Testis (tissue), 2 donors: Measurements from ENCODE around the gene EVPL.

Experiments
- POLR2A ChIP-seq: fragments of 450-650 bp; IDR thresholded peaks from one replicate; pipeline ENCODE4 v1.6.1; 2017; ENCODE audit warnings: antibody characterized with exemption, mild to moderate bottlenecking, moderate library complexity
- TF ChIP-seq, protein P1 (sequence below), 3 experiments: fragments of 450-650 bp in 2 of 3; fragments of 200-600 bp in 1 of 3; sonication (generic) in 1 of 3; IDR thresholded peaks; one replicate each; pipeline ENCODE4 v1.5.1; 2016 to 2019; ENCODE audit warnings: antibody characterized with exemption in 3 of 3, mild to moderate bottlenecking in 2 of 3, moderate library complexity in 1 of 3

DNA sequence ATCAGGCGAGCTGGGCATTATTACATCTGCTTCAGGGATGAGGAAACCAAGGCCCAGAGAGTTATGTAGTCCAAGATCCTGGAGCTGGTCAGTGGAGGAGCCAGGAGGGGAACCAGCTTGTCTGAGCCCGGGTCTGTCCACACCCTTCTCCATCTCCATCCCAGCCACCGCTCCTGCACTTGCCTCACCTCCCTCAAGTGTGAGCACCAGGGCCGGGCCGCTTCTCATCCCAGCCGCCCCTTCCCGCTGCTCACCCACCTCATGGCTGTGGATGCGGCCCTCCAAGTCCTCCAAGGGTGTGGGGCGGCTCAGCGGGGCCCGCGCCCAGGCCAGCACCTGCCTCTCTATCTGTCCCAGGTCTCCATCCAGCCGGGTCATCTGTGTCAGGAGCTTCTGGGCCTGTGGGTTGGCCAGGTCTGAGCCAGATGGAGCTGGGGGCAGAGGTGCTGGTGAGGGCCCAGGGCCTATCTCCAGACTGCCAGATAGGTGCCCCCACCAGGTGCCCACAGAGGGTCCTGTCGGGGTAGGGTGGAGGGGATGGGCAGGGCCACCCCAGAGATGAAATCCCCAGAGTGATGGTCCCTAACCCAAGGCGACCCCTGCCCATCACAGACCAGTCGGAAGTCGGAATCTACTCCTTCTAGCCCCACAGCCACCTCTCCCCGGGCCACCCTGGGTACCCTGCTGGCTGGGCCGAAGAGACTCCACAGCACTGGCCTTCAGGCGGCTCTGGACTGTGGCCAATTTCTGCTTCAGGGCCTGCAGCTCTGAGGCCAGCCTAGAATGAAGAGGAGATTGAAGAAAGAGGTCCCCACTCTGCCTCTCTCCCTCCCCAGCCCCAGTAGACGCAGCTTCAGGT lies 9.4 kb downstream of the EVPL start:
- TF ChIP-seq POLR2A: no peak
- TF ChIP-seq, protein P1, sequence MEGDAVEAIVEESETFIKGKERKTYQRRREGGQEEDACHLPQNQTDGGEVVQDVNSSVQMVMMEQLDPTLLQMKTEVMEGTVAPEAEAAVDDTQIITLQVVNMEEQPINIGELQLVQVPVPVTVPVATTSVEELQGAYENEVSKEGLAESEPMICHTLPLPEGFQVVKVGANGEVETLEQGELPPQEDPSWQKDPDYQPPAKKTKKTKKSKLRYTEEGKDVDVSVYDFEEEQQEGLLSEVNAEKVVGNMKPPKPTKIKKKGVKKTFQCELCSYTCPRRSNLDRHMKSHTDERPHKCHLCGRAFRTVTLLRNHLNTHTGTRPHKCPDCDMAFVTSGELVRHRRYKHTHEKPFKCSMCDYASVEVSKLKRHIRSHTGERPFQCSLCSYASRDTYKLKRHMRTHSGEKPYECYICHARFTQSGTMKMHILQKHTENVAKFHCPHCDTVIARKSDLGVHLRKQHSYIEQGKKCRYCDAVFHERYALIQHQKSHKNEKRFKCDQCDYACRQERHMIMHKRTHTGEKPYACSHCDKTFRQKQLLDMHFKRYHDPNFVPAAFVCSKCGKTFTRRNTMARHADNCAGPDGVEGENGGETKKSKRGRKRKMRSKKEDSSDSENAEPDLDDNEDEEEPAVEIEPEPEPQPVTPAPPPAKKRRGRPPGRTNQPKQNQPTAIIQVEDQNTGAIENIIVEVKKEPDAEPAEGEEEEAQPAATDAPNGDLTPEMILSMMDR (IDR thresholded peaks at IDR 0.05): no peak
